ENCODE results near the gene ARHGAP26.

ARHGAP26 gene

DNA sequence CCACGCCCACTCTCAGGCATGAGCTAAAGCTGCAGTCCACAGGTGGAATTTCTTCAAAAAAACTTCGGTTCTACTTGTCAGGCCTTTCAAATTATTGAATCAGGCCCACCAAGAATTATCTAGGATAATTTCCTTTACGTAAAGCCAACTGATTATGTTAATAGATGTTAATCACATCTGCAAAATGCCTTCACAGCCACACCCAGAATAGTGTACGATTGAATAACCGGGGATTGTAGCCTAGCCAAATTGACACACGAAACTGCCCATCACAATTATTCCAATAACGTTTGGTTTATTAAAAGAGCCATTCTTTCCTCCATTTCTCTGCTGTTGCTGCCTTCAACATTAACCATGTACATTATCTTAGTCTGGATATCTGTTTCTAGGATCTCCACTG is 484.6 kb downstream of the ARHGAP26 start:
- Histone ChIP-seq H3K27me3 (ENCODE audit: insufficient read depth, low read length) (no peaks in the 10 kb centered on the region), H3K9ac (ENCODE audit: low read length) (no peak overlapping the region), H3K9me2 (ENCODE audit: low read depth, low read length) (no peaks in the 10 kb centered on the region), H3K4me2 (ENCODE audit: low read length) (no peak overlapping the region), H3K27ac (ENCODE audit: low read depth, low read length, poor library complexity, severe bottlenecking) (no peak overlapping the region), H4K20me1 (ENCODE audit: insufficient read depth, low read length) (no peaks in the 10 kb centered on the region), H3K9me3 (ENCODE audit: low read length) (no peaks in the 10 kb centered on the region), H3K4me3 (ENCODE audit: low read depth, low read length, poor library complexity, severe bottlenecking) (no peak overlapping the region), H3K4me1 (ENCODE audit: insufficient read depth, low read length, severe bottlenecking) (no peaks in the 10 kb centered on the region), H2AFZ (ENCODE audit: low read length) (no peak overlapping the region), H3F3A (ENCODE audit: insufficient read depth, low read length) (no peaks in the 10 kb centered on the region), H3K36me3 (ENCODE audit: insufficient read depth, low read length) (no peaks in the 10 kb centered on the region), H3K79me2 (ENCODE audit: insufficient read depth, low read length) (no peaks in the 10 kb centered on the region)
- no peak for TF ChIP-seq EZH2 (IDR thresholded peaks at IDR 0.05; ENCODE audit: borderline replicate concordance, low read length)
- TF ChIP-seq, protein P1, sequence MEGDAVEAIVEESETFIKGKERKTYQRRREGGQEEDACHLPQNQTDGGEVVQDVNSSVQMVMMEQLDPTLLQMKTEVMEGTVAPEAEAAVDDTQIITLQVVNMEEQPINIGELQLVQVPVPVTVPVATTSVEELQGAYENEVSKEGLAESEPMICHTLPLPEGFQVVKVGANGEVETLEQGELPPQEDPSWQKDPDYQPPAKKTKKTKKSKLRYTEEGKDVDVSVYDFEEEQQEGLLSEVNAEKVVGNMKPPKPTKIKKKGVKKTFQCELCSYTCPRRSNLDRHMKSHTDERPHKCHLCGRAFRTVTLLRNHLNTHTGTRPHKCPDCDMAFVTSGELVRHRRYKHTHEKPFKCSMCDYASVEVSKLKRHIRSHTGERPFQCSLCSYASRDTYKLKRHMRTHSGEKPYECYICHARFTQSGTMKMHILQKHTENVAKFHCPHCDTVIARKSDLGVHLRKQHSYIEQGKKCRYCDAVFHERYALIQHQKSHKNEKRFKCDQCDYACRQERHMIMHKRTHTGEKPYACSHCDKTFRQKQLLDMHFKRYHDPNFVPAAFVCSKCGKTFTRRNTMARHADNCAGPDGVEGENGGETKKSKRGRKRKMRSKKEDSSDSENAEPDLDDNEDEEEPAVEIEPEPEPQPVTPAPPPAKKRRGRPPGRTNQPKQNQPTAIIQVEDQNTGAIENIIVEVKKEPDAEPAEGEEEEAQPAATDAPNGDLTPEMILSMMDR (IDR thresholded peaks at IDR 0.05; ENCODE audit: low read length), result no peak

DNA sequence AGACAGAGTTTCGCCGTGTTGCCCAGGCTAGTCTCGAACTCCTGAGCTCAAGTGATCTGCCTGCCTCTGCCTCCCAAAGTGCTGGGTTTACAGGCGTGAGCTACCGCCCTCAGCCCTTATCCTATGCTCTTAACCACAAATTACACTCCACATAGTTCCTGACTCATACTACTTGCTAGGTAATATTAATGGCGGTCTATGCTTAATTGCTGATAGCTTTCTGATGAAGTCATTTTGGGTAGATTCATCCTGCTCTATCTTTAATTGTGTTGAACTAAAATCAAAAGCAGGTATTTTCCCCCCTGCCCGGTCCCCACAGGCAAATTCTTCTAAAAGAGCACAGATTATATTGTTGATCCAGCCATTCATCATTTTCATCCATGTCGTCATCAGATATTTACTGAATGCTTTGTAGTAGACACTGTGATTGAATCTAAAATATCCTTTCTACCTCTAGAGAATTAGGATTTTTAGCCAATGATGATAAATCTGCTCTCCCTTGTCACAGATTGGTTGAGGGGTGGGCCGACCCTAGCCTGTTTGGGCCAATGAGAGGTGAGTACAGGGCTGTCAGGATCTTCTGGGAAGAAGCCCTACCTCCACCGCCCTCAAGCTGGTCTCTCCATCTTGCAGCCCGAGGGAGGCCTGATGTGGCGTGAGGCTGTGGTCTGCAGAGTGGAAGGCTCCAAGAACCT is 488.5 kb downstream of the ARHGAP26 start:
- H3K4me1 ChIP-seq (ENCODE audit: insufficient read depth, low read length, severe bottlenecking), result no peaks in the 10 kb centered on the region
- H3K36me3 ChIP-seq (ENCODE audit: insufficient read depth, low read length), result no peaks in the 10 kb centered on the region
- no peak overlapping the region for H2AFZ ChIP-seq (ENCODE audit: low read length)
- no peaks in the 10 kb centered on the region for H3K79me2 ChIP-seq (ENCODE audit: insufficient read depth, low read length)
- H3F3A ChIP-seq (ENCODE audit: insufficient read depth, low read length), result no peaks in the 10 kb centered on the region
- no peak overlapping the region for H3K27ac ChIP-seq (ENCODE audit: low read depth, low read length, poor library complexity, severe bottlenecking)
- H3K27me3 ChIP-seq (ENCODE audit: insufficient read depth, low read length), result no peaks in the 10 kb centered on the region
- no peaks in the 10 kb centered on the region for H3K9me3 ChIP-seq (ENCODE audit: low read length)
- no peak overlapping the region for H3K9ac ChIP-seq (ENCODE audit: low read length)
- H3K4me2 ChIP-seq (ENCODE audit: low read length), result no peak overlapping the region
- TF ChIP-seq, protein P1 (IDR thresholded peaks at IDR 0.05; ENCODE audit: low read length), result no peak
- TF ChIP-seq EZH2 (IDR thresholded peaks at IDR 0.05; ENCODE audit: borderline replicate concordance, low read length), result no peak
- no peaks in the 10 kb centered on the region for H3K9me2 ChIP-seq (ENCODE audit: low read depth, low read length)
- no peak overlapping the region for H3K4me3 ChIP-seq (ENCODE audit: low read depth, low read length, poor library complexity, severe bottlenecking)
- H4K20me1 ChIP-seq (ENCODE audit: insufficient read depth, low read length), result no peaks in the 10 kb centered on the region

DNA sequence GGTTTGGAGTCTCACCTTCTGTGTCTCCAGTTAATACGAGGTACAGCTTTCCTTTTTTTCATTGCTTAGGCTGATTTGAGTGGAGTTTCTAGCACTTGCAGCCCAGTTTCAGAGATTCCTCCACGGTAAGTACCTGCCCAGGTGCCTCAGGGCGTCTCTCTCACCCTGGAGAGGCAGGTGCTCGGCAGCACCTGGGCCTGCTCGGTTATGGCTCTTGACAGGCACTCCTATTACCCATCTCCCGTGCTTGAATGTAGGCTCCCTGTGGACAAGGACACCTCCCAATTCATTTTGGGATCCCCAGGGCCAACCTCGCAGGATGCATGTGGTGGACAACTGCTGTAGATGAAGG is 489.1 kb downstream of the ARHGAP26 start:
- Histone ChIP-seq H3K79me2 (ENCODE audit: insufficient read depth, low read length) (no peaks in the 10 kb centered on the region), H4K20me1 (ENCODE audit: insufficient read depth, low read length) (no peaks in the 10 kb centered on the region), H2AFZ (ENCODE audit: low read length) (no peak overlapping the region), H3K4me1 (ENCODE audit: insufficient read depth, low read length, severe bottlenecking) (no peaks in the 10 kb centered on the region), H3F3A (ENCODE audit: insufficient read depth, low read length) (no peaks in the 10 kb centered on the region), H3K9ac (ENCODE audit: low read length) (no peak overlapping the region), H3K4me2 (ENCODE audit: low read length) (no peak overlapping the region), H3K27ac (ENCODE audit: low read depth, low read length, poor library complexity, severe bottlenecking) (no peak overlapping the region), H3K9me2 (ENCODE audit: low read depth, low read length) (no peaks in the 10 kb centered on the region), H3K4me3 (ENCODE audit: low read depth, low read length, poor library complexity, severe bottlenecking) (no peak overlapping the region), H3K9me3 (ENCODE audit: low read length) (no peaks in the 10 kb centered on the region), H3K27me3 (ENCODE audit: insufficient read depth, low read length) (no peaks in the 10 kb centered on the region), H3K36me3 (ENCODE audit: insufficient read depth, low read length) (no peaks in the 10 kb centered on the region)
- TF ChIP-seq, protein P1 (IDR thresholded peaks at IDR 0.05; ENCODE audit: low read length), result no peak
- no peak for TF ChIP-seq EZH2 (IDR thresholded peaks at IDR 0.05; ENCODE audit: borderline replicate concordance, low read length)
